Loucy (cell line): ENCODE measurements around the gene BTBD1.

ENCODE experiments used
- H2AFZ ChIP-seq: fragments of 200-600 bp; sonication (generic); 2 replicates; pipeline ENCODE4 v1.6.0; 2016; ENCODE audit warnings: antibody characterized with exemption, mild to moderate bottlenecking, low read length, moderate library complexity
- H3F3A ChIP-seq: fragments of 200-600 bp; 2 replicates; pipeline ENCODE4 v1.6.0; 2016; ENCODE audit warnings: antibody characterized with exemption, low read depth, mild to moderate bottlenecking
- H3K27me3 ChIP-seq: fragments of 200-600 bp; sonication (generic); 2 replicates; pipeline ENCODE4 v1.6.1; 2014; ENCODE audit warnings: low read length, mild to moderate bottlenecking; ENCODE audit not compliant: insufficient read depth, poor library complexity, severe bottlenecking
- H3K36me3 ChIP-seq: fragments of 200-600 bp; sonication (generic); 2 replicates; pipeline ENCODE4 v1.6.1; 2016; ENCODE audit warnings: low read length; ENCODE audit not compliant: insufficient read depth
- H3K4me1 ChIP-seq: fragments of 200-600 bp; sonication (generic); 2 replicates; pipeline ENCODE4 v1.5.1; 2014; ENCODE audit warnings: low read length, mild to moderate bottlenecking; ENCODE audit not compliant: insufficient read depth, poor library complexity, severe bottlenecking
- H3K4me2 ChIP-seq: fragments of 200-600 bp; sonication (generic); 2 replicates; pipeline ENCODE4 v1.6.0; 2014; ENCODE audit warnings: antibody characterized with exemption, low read length, low read depth, mild to moderate bottlenecking; ENCODE audit not compliant: poor library complexity, severe bottlenecking
- H3K4me3 ChIP-seq: fragments of 200-600 bp; sonication (generic); 2 replicates; pipeline ENCODE4 v1.5.1; 2014; ENCODE audit warnings: low read length, mild to moderate bottlenecking, mixed read lengths; ENCODE audit not compliant: poor library complexity, severe bottlenecking
- H3K79me2 ChIP-seq: fragments of 200-600 bp; sonication (generic); 2 replicates; pipeline ENCODE4 v1.6.1; 2014; ENCODE audit warnings: low read length; ENCODE audit not compliant: insufficient read depth
- H3K9ac ChIP-seq: fragments of 200-600 bp; sonication (generic); 2 replicates; pipeline ENCODE4 v1.6.0; 2014; ENCODE audit warnings: mild to moderate bottlenecking, low read depth, low read length, moderate library complexity; ENCODE audit not compliant: poor library complexity, severe bottlenecking
- H3K9me2 ChIP-seq: fragments of 200-600 bp; sonication (generic); replicated peaks from 2 replicates; pipeline ENCODE4 v1.6.1; 2016; ENCODE audit warnings: low read depth, low read length, mixed read lengths
- H3K9me3 ChIP-seq: fragments of 200-600 bp; sonication (generic); 2 replicates; pipeline ENCODE4 v1.6.1; 2014; ENCODE audit warnings: mild to moderate bottlenecking, antibody characterized with exemption, low read length, low read depth; ENCODE audit not compliant: insufficient read depth
- H4K20me1 ChIP-seq: fragments of 200-600 bp; sonication (generic); 2 replicates; pipeline ENCODE4 v1.6.0; 2014; ENCODE audit warnings: antibody characterized with exemption, low read length, mild to moderate bottlenecking; ENCODE audit not compliant: insufficient read depth, poor library complexity, severe bottlenecking
- EZH2phosphoT487 ChIP-seq: fragments of 200-600 bp; IDR thresholded peaks from 2 replicates; pipeline ENCODE4 v1.6.1; 2018; ENCODE audit warnings: antibody characterized with exemption, mild to moderate bottlenecking, moderate library complexity, borderline replicate concordance
- TF ChIP-seq, protein P1 (sequence below): fragments of 200-600 bp; sonication (generic); conservative IDR thresholded peaks from 2 replicates; pipeline ENCODE4 v1.5.1; 2014; ENCODE audit warnings: mild to moderate bottlenecking, antibody characterized with exemption, low read length

BTBD1 gene

DNA sequence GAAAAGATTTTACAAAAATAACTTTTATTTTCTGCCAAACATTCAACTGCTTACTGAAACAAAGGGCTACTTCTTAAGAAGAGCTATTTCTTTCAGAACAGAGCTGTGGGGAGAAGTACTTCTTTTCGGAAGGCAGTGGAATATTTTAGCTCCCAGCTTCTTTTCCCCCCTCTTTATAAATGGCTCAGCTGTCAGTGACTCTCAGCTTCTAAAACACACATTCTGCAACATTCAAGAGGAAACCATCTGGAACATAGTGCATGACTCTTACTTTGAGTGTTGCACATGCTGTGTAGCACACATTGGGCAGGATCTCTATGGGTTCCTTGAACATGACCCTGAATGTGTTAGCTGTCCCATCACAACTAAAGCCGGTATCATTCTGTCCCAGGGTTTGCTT, 48.6 kb downstream of the BTBD1 start:
- Histone ChIP-seq H3K36me3 (peaks cover 51% of the 10 kb centered on the region; the same call in 1 of the 2 replicates), H3K27me3 (no peaks in the 10 kb centered on the region), H3K9ac (no peak overlapping the region), H3K4me1 (peaks cover 11% of the 10 kb centered on the region), H2AFZ (no peak overlapping the region), H4K20me1 (no peaks in the 10 kb centered on the region), H3K9me2 (no peaks in the 10 kb centered on the region), H3K4me3 (no peak overlapping the region), H3K9me3 (no peaks in the 10 kb centered on the region), H3F3A (peaks cover 11% of the 10 kb centered on the region; the same call in 1 of the 2 replicates), H3K79me2 (0 out of 2 replicates have a peak, but pooled peaks cover 2% of the 10 kb centered on the region), H3K4me2 (no peak overlapping the region)
- TF ChIP-seq, protein P1, sequence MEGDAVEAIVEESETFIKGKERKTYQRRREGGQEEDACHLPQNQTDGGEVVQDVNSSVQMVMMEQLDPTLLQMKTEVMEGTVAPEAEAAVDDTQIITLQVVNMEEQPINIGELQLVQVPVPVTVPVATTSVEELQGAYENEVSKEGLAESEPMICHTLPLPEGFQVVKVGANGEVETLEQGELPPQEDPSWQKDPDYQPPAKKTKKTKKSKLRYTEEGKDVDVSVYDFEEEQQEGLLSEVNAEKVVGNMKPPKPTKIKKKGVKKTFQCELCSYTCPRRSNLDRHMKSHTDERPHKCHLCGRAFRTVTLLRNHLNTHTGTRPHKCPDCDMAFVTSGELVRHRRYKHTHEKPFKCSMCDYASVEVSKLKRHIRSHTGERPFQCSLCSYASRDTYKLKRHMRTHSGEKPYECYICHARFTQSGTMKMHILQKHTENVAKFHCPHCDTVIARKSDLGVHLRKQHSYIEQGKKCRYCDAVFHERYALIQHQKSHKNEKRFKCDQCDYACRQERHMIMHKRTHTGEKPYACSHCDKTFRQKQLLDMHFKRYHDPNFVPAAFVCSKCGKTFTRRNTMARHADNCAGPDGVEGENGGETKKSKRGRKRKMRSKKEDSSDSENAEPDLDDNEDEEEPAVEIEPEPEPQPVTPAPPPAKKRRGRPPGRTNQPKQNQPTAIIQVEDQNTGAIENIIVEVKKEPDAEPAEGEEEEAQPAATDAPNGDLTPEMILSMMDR: no peak
- no peak for TF ChIP-seq EZH2phosphoT487

DNA sequence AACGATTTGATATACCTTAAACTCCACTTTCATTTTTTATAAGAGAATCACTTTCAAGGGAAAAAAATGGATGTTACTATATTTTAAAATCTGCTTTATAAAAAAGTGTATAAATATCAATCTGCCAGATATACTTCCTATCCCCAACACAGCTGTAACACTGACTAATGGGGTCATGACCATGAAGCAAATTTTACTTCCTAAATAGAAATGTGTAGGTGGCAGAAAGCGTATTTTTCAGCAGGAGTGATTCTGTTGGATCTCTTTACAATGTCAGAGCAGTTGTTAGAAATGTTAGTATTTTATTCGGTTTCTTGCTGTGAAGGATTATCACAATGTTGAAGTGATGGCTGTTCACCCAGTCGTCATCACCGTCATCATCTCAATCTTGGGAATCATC, 50.1 kb downstream of the BTBD1 start:
- Histone ChIP-seq H3K4me1 (peaks cover 23% of the 10 kb centered on the region), H3K4me3 (no peak overlapping the region), H3K9me2 (no peaks in the 10 kb centered on the region), H3K9ac (no peak overlapping the region), H2AFZ (no peak overlapping the region), H3F3A (peaks cover 11% of the 10 kb centered on the region; the same call in 1 of the 2 replicates), H3K9me3 (no peaks in the 10 kb centered on the region), H3K36me3 (peaks cover 51% of the 10 kb centered on the region; the same call in 1 of the 2 replicates), H3K79me2 (peaks cover 18% of the 10 kb centered on the region), H4K20me1 (no peaks in the 10 kb centered on the region), H3K27me3 (no peaks in the 10 kb centered on the region), H3K4me2 (no peak overlapping the region)
- TF ChIP-seq EZH2phosphoT487: no peak
- TF ChIP-seq, protein P1: no peak

DNA sequence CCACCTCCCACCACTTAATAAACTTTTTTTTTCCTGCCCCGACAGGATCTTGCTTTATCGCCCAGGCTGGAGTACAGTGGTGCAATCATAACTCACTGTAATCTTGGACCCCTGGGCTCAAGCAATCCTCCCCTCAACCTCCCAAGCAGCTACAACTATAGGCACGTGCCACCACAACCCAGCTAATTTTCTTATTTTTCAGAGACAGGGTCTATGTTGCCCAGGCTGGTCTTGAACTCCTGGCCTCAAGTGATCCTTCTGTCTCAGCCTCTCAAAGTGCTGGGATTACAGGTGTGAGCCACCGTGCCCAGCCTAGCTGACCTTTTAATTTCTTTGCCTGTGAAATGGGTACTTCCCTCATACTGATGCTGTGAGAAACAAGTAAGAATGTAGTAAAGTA, 51.7 kb downstream of the BTBD1 start:
- peaks cover 11% of the 10 kb centered on the region; the same call in 1 of the 2 replicates for H3F3A ChIP-seq
- no peak overlapping the region for H3K4me3 ChIP-seq
- H3K79me2 ChIP-seq: peaks cover 26% of the 10 kb centered on the region
- no peak overlapping the region for H2AFZ ChIP-seq
- H3K9me3 ChIP-seq: no peaks in the 10 kb centered on the region
- peaks cover 28% of the 10 kb centered on the region for H3K4me1 ChIP-seq
- H4K20me1 ChIP-seq: peaks cover 8% of the 10 kb centered on the region
- no peaks in the 10 kb centered on the region for H3K27me3 ChIP-seq
- no peak overlapping the region for H3K4me2 ChIP-seq
- H3K9ac ChIP-seq: no peak overlapping the region
- peaks cover 40% of the 10 kb centered on the region; the same call in 1 of the 2 replicates for H3K36me3 ChIP-seq
- no peaks in the 10 kb centered on the region for H3K9me2 ChIP-seq
- TF ChIP-seq, protein P1: no peak
- no peak for TF ChIP-seq EZH2phosphoT487
